Measurements from ENCODE around the gene ACYP1. TPM values are rescaled to one million over a fixed set of nuclear protein-coding genes. Genes with fewer than 3 reads are reported as not detected.

Gene ACYP1
- total and polyA plus RNA-seq, 7 donors, result 7.1 to 25.9 (median 12.1) TPM

GRCh38 chr14:75079521-75079920, 15.7 kb upstream of the ACYP1 start:
- no peak overlapping the region for H3K27ac ChIP-seq
- no peak for ATAC-seq
- intact Hi-C loops (cut with DNase I), result no loop called here

DNA sequence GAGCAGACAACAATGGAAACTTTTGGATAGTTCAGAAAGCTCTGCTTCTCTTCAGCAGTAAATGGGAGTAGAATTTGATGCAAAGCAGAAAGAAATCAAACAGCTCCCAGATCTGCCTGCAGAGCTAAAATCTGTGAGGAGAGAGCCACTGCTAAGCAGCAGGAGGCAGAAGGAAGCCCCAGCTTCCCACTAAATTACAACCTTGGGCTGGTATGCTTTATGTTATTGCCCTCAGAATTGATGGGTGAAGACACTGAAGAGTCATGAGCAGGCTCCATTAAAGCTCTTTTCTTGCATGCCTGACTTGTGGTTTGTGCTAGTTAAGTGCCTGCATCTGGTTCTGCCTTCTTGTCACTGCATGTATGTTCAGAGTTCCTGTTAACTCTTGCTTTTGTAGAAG, 14.0 kb upstream of the ACYP1 start:
- ATAC-seq (no peak), DNase-seq (no peak)
- intact Hi-C loops (cut with DNase I), result no loop called here
- no peaks in the 10 kb centered on the region for H3K9me3 ChIP-seq
- no peak for TF ChIP-seq CTCF (IDR thresholded peaks at IDR 0.05)
- H3K4me1 ChIP-seq, result peaks cover 8% of the 10 kb centered on the region
- H3K4me3 ChIP-seq, result no peak overlapping the region
- no peaks in the 10 kb centered on the region for H3K27me3 ChIP-seq (ENCODE audit: insufficient read depth in 3 of 3, low read length in 2 of 3)
- H3K27ac ChIP-seq, result no peak overlapping the region
- peaks cover 3 to 18% of the 10 kb centered on the region in 2 donors for H3K36me3 ChIP-seq (ENCODE audit: insufficient read depth in 1 of 2, low read depth in 1 of 2)

More at GRCh38 chr14:75079521-75079920, 15.7 kb upstream of the ACYP1 start:
- Histone ChIP-seq H3K4me1 (peaks cover 8% of the 10 kb centered on the region), H3K9me3 (no peaks in the 10 kb centered on the region), H3K4me3 (no peak overlapping the region), H3K27me3 (ENCODE audit: insufficient read depth in 3 of 3, low read length in 2 of 3) (no peaks in the 10 kb centered on the region), H3K36me3 (ENCODE audit: insufficient read depth in 1 of 2, low read depth in 1 of 2) (peaks cover 6 to 35% of the 10 kb centered on the region in 2 donors)
- no peak for TF ChIP-seq CTCF (IDR thresholded peaks at IDR 0.05)
- no peak for DNase-seq
- 42 to 72% (median 43%) methylated on average over 4 of the region's 4 CpGs for WGBS, 3 donors

GRCh38 chr14:75070383-75070782, 6.6 kb upstream of the ACYP1 start:
- 37 to 53% (median 39%) methylated on average over 9 of the region's 9 CpGs for WGBS, 3 donors
- DNase-seq, result peak; percentile 71 to 78
- Histone ChIP-seq H3K4me3 (peak overlapping the region; percentile 74), H3K27me3 (ENCODE audit: insufficient read depth in 3 of 3, low read length in 2 of 3) (no peaks in the 10 kb centered on the region), H3K9me3 (no peaks in the 10 kb centered on the region), H3K27ac (peak overlapping the region; percentile 93), H3K36me3 (ENCODE audit: insufficient read depth in 1 of 2, low read depth in 1 of 2) (peaks cover 0 to 11% of the 10 kb centered on the region in 2 donors), H3K4me1 (peaks cover 37% of the 10 kb centered on the region)
- intact Hi-C loops (cut with DNase I), result loop anchor here in 1 of 2 donors (5.0 kb wide), 1 partner anchor 123 kb away; no protein-coding TSS in a partner anchor
- no peak for ATAC-seq
- no peak for TF ChIP-seq CTCF (IDR thresholded peaks at IDR 0.05)

- Histone ChIP-seq H3K27me3 (ENCODE audit: insufficient read depth in 3 of 3, low read length in 2 of 3) (no peaks in the 10 kb centered on the region), H3K36me3 (ENCODE audit: insufficient read depth in 1 of 2, low read depth in 1 of 2) (peaks cover 0 to 11% of the 10 kb centered on the region in 2 donors), H3K4me1 (peaks cover 40% of the 10 kb centered on the region), H3K4me3 (peak overlapping the region; percentile 74), H3K27ac (peak overlapping the region; percentile 93), H3K9me3 (no peaks in the 10 kb centered on the region)
- no peak for TF ChIP-seq CTCF (IDR thresholded peaks at IDR 0.05)
- ATAC-seq, result peak; percentile 68 to 79 (median 74)
- intact Hi-C loops (cut with DNase I), result loop anchor here in 1 of 2 donors (5.0 to 10.0 kb wide), 2 partner anchors 65 to 122 kb away; partner anchors contain the start of gene EIF2B2
- no peak for DNase-seq
- 9 to 20% (median 18%) methylated on average over 12 of the region's 12 CpGs for WGBS, 3 donors
Measured at GRCh38 chr14:75069811-75070145, 6.0 kb upstream of the ACYP1 start.
